Cardiac fibroblast (primary cell): Measurements from ENCODE around the gene INHBB.
A peak's percentile ranks its signal among the peaks of the same experiment; 100 is the strongest.

ENCODE experiments used
- DNase-seq, 2 donors: peaks; one replicate each; pipeline versions ENCODE4 v3.0.0 to v3.0.0-alpha.2; 2010; ENCODE audit warnings: low read depth in 2 of 2
- H3K4me3 ChIP-seq, 2 donors: replicated peaks in 1 of 2; 1 replicate in 1 of 2; 2 replicates in 1 of 2; pipeline ENCODE4 v1.5.1; 2011; ENCODE audit warnings: low read depth in 2 of 2, low read length in 2 of 2, mild to moderate bottlenecking in 2 of 2, moderate library complexity in 1 of 2
- TF ChIP-seq, protein P1 (sequence below): IDR thresholded peaks from one replicate; pipeline ENCODE4 v1.5.1; 2011; ENCODE audit warnings: low read depth, mild to moderate bottlenecking, low read length, inconsistent platforms

INHBB gene

DNA sequence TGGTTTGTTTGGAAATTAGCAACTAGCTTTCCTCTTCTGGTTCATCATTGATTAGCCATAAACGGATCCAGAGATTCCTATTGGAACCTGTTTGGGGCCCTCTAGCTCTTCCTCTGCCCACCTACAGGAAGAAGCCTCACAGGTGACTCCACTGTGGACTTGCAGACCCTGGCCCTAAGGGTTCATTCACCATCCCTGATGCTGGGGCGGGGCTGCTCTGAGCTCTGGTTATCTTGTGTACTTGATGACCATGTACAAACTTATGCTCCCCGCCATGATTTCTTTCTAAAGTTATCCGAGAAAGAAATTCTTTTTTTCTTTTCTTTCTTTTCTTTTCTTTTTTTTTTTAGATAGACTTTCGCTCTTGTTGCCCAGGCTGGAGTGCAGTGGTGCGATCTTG is 33.9 kb upstream of the INHBB start:
- TF ChIP-seq, protein P1, sequence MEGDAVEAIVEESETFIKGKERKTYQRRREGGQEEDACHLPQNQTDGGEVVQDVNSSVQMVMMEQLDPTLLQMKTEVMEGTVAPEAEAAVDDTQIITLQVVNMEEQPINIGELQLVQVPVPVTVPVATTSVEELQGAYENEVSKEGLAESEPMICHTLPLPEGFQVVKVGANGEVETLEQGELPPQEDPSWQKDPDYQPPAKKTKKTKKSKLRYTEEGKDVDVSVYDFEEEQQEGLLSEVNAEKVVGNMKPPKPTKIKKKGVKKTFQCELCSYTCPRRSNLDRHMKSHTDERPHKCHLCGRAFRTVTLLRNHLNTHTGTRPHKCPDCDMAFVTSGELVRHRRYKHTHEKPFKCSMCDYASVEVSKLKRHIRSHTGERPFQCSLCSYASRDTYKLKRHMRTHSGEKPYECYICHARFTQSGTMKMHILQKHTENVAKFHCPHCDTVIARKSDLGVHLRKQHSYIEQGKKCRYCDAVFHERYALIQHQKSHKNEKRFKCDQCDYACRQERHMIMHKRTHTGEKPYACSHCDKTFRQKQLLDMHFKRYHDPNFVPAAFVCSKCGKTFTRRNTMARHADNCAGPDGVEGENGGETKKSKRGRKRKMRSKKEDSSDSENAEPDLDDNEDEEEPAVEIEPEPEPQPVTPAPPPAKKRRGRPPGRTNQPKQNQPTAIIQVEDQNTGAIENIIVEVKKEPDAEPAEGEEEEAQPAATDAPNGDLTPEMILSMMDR, result no peak
- no peak for DNase-seq
- no peak overlapping the region for H3K4me3 ChIP-seq

DNA sequence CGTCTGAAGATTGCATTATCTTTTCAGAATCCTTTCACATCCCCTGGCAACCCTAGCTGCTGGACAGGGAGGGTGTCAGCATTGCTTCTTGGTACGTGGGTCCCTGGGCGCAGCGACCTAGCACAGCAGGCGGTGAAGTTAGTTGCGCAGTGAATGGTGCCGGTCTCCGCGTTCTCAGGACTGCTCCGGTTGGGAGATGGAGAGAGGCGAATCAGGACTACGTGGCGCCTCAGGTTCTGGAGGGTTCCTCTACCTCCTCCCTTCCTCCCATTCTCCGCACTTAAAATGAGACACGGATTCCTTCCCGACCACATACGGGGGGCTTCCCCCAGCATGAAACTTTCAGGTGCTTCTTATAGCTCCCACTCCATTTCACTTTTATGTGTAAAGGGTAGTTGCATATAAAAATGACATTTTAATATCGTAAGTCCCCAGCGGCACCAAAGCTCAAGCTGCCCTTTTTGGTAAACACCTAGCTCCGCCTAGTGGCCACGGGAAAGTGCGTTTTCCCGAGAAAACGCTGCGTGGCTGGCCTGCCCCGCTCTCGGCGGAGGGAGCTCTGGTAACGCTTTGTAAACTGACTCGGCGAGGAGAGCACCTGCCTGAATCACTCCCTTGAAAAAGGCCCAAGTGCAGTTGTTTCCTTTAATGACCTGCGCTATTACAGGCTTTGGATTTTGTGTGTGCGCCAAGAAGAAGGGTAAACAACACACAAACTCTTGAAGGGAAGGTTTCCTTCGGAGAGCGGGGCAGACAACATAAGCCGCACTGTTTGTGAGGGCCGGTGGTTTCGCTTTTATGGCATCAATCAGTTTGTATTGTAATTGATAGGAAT is 32.9 kb upstream of the INHBB start:
- H3K4me3 ChIP-seq, result peak overlapping the region; percentile 39 to 54
- peak; percentile 84 to 85 for DNase-seq
- TF ChIP-seq, protein P1, result peak; percentile 91

DNA sequence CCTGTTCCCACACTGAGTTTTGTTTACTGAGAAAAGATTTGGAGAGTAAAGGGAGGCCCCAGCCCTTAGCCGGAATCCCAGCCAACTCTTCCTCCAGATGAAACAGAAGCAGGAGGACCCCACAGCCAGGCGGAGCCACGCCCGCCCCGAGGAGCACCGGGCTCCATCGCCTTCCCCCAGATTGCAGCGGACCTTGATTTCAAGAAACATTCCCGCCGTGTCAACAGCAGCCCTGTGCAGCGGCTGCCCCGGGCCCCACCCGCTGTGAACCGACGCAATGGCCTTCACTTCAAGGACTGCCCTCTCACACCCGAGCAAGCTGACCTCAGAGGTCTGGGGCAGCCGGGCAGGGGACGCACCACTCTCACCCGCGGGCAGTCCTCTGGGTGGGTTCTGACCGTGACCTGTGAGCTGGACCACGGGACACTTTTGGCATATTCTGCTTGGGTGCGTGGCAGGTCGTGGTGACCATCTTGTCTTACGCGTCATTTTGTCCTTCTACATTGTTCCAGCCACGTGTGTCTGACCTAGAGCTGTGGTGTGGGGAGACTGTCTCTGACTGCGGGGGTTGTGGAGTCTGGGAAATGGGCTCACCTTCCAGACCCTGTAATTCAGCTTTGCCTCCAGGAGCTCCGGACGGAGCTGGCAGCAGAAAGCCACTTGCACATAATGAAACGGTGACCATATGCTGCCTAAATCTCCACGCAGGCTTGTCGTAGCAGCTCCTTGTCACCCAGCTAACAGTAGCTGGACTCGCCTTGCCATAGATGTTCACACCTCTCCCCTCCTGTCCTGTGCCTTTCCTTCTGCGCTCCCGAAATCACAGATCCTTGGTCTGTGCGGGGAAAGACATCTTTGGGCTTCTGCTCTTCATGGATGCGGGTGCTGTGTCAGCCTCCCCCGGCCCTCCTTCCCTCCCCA is 32.0 kb upstream of the INHBB start:
- H3K4me3 ChIP-seq, result peak overlapping the region; percentile 39 to 54
- no peak for DNase-seq
- TF ChIP-seq, protein P1, result no peak

DNA sequence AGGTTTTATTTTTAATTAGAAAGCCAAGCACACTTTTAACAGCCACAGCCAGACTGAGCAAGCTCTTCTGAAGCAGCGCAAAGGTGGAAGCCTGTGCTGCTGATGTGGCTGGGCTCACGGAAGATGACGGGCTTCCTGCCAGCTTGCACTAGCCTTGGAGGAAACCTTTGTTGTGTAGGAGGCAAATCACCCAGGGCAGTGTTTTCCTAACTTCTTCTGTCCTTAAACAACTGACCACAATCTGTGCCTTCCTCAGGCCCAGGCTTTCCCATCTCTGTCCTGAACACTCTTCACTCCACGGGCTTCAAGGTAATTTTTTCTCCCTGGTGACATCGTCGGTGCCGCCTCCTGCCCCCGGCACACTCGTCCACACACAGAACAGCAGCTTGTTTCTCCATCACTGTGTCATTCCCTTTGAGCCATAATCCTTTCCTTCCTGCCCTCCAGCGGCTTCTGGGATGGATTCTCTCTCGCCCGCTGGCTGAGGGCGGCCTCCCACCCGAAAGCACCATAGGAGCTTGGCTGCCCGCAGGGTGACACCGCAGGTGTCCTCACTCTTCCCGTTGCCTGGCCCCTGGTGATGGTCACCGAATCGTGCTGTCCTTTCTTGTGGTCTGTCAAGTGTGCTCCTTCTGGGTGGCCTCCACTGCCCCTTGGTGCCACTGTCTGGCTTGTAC is 31.1 kb upstream of the INHBB start:
- DNase-seq, result no peak
- H3K4me3 ChIP-seq, result no peak overlapping the region
- TF ChIP-seq, protein P1, result no peak

DNA sequence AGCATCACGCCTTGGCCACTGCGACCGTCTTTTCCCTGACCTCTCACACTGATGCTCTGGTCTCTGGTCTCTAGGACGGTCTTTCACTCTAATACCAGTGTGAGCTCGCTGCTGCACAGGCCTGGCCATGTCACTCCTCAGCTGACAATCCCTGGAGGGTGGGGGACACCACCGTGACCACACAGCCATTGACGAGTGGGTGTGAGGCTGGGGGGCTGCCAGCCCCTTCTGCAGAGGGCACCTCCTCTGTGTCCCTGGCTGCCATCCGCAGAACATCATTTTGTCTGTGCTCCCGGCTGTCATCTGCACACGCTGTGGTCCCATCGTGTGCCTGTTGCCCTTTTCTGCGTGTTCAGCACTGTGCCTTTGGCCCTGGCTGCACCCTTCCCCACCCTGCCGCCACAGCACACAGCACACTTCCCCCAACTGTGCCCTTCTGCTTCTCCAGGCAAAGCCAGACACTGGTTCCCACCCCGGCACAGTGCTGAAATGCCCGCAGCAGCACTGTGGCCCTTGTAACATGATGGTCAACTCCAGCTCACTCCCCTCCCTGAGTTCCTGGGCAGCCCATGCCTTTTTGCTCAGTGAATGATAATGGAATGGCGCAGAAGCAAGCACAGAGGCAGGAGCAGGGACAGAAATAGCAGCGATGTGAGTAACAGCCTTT is 30.4 kb upstream of the INHBB start:
- TF ChIP-seq, protein P1, result no peak
- DNase-seq, result no peak
- no peak overlapping the region for H3K4me3 ChIP-seq

DNA sequence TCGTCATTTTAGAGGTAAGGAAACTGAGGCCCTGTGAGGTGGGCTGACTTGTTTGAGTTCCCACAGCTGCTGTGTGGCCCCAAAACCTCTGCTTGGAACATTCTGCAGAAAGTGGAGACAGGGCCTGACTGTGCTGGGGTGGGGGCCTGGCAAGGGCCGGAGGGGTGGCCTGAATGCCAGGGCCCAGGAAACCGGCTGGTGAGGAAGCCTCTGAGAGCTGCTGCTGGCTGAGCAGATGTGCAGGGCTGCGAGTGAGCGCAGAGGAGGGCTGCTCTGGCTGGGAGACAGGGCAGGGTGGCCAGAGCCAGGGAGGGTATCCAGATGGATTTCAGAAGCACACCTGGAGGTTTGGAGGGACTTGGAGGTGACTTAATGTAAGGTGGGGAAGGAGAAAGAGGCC is 29.9 kb upstream of the INHBB start:
- DNase-seq, result no peak
- H3K4me3 ChIP-seq, result no peak overlapping the region
- TF ChIP-seq, protein P1, result no peak
